OCI-LY7 (cell line): ENCODE results near the gene ARFGAP1. TPM values are rescaled to one million over a fixed set of nuclear protein-coding genes. Genes with fewer than 3 reads are reported as not detected.

ENCODE experiments used
- BruUV-seq: library from RNA; stranded (reverse); fragments of 400-500 nt; replicated peaks from 2 replicates; lab custom pipeline; 2021; lab: Mats Ljungman, UMichigan
- CTCF ChIA-PET: fragments of 300-600 bp; sonication (Branson Sonifier 250); formaldehyde crosslinking; loops from one replicate; lab custom pipeline; 2022; ENCODE audit warnings: antibody characterized with exemption; ENCODE audit not compliant: unreplicated experiment; lab: Charles Lee
- POLR2A ChIA-PET: fragments of 300-600 bp; sonication (Branson Sonifier 250); formaldehyde crosslinking; loops from one replicate; lab custom pipeline; 2022; ENCODE audit warnings: antibody characterized with exemption; lab: Charles Lee
- DNase-seq: peaks from one replicate; pipeline ENCODE4 v3.0.0-alpha.2; 2015; ENCODE audit warnings: low spot score
- H2AFZ ChIP-seq: fragments of 200-600 bp; sonication (generic), shearing (Covaris generic); 2 replicates; pipeline ENCODE4 v1.6.1; 2014; ENCODE audit warnings: mild to moderate bottlenecking, antibody characterized with exemption, low read length, moderate library complexity
- H3K27ac ChIP-seq: fragments of 200-600 bp; sonication (generic); 2 replicates; pipeline ENCODE4 v1.5.1; 2014; ENCODE audit warnings: mixed run types, low read depth, mild to moderate bottlenecking, moderate library complexity, low read length, inconsistent platforms; ENCODE audit not compliant: poor library complexity, severe bottlenecking
- H3K36me3 ChIP-seq: fragments of 200-600 bp; sonication (generic); 2 replicates; pipeline ENCODE4 v1.6.1; 2014; ENCODE audit warnings: mild to moderate bottlenecking, antibody characterized with exemption, low read length, moderate library complexity, mixed read lengths; ENCODE audit not compliant: insufficient read depth
- H3K4me1 ChIP-seq: fragments of 200-600 bp; sonication (generic); 2 replicates; pipeline ENCODE4 v1.5.1; 2014; ENCODE audit warnings: mild to moderate bottlenecking, low read length; ENCODE audit not compliant: insufficient read depth, poor library complexity, severe bottlenecking
- H3K4me2 ChIP-seq: fragments of 200-600 bp; sonication (generic); 2 replicates; pipeline ENCODE4 v1.6.1; 2014; ENCODE audit warnings: mild to moderate bottlenecking, low read length
- H3K4me3 ChIP-seq: fragments of 200-600 bp; sonication (generic); 2 replicates; pipeline ENCODE4 v1.5.1; 2014; ENCODE audit warnings: mild to moderate bottlenecking, low read depth, low read length; ENCODE audit not compliant: poor library complexity, severe bottlenecking
- H3K79me2 ChIP-seq: fragments of 200-600 bp; sonication (generic); 2 replicates; pipeline ENCODE4 v1.6.1; 2016; ENCODE audit warnings: low read depth, mild to moderate bottlenecking, low read length, moderate library complexity, mixed read lengths; ENCODE audit not compliant: insufficient read depth
- H3K9me2 ChIP-seq: fragments of 200-600 bp; sonication (generic); 2 replicates; pipeline ENCODE4 v1.6.1; 2016; ENCODE audit warnings: mild to moderate bottlenecking, low read length, mixed read lengths; ENCODE audit not compliant: insufficient read depth
- H3K9me3 ChIP-seq: fragments of 200-600 bp; sonication (generic); 2 replicates; pipeline ENCODE4 v1.6.1; 2014; ENCODE audit warnings: mild to moderate bottlenecking, mixed run types, low read length, mixed read lengths
- H4K20me1 ChIP-seq: fragments of 200-600 bp; sonication (generic); 2 replicates; pipeline ENCODE4 v1.6.1; 2014; ENCODE audit warnings: mild to moderate bottlenecking, antibody characterized with exemption, low read length, moderate library complexity, mixed read lengths; ENCODE audit not compliant: insufficient read depth
- CTCF ChIP-seq: fragments of 200-600 bp; sonication (generic); conservative IDR thresholded peaks from 2 replicates; pipeline ENCODE4 v1.5.1; 2014; ENCODE audit warnings: mild to moderate bottlenecking, antibody characterized with exemption, low read length, moderate library complexity, mixed read lengths
- EZH2phosphoT487 ChIP-seq: fragments of 200-600 bp; sonication (generic); IDR thresholded peaks from 2 replicates; pipeline ENCODE4 v1.6.1; 2018; ENCODE audit warnings: low read depth, borderline replicate concordance, mild to moderate bottlenecking, mixed run types, antibody characterized with exemption, low read length, moderate library complexity, mixed read lengths
- intact Hi-C: fragments of 100-400 bp; cut with micrococcal nuclease; formaldehyde crosslinking; loops from one replicate; pipeline ENCODE4 v1.10.0; 2022; ENCODE audit not compliant: unreplicated experiment
- total RNA-seq, 2 experiments: library from RNA; depleted of rRNA in 1 of 2; stranded (reverse); fragments of >200 nt in 1 of 2; shearing (Covaris generic) in 1 of 2; gene quantifications; 2 replicates each; pipeline ENCODE4 v1.2.3, GENCODE V29; 2014 to 2022

Gene ARFGAP1
- total RNA-seq, 2 experiments from 2014 or later: 57.9 to 105 TPM

GRCh38 chr20:63254232-63254605, 18.4 kb upstream of the ARFGAP1 start, which contains the start of gene NKAIN4:
Gene NKAIN4, minus strand, starts transcription at chr20:63254463. Its CDS starts 13 bp downstream, at chr20:63254450.
- ChIA-PET POLR2A (no interaction called here), CTCF (no interaction called here)
- BruUV-seq: no TSS peak
- no peak within 1 kb of the TSS for H3K27ac ChIP-seq
- intact Hi-C loops: no loop called here
- H3K4me3 ChIP-seq: no peak within 1 kb of the TSS
- no peak for DNase-seq
- no peaks in the 10 kb centered on the region for H3K9me2 ChIP-seq
- no peaks in the 10 kb centered on the region for H4K20me1 ChIP-seq
- H3K9me3 ChIP-seq: no peaks in the 10 kb centered on the region
- no peaks in the 10 kb centered on the region for H3K4me1 ChIP-seq
- no peaks in the 10 kb centered on the region for H3K36me3 ChIP-seq
- H3K4me2 ChIP-seq: no peak within 1 kb of the TSS
- no peak within 1 kb of the TSS for H2AFZ ChIP-seq
- TF ChIP-seq EZH2phosphoT487 (no peak), CTCF (no peak)
- H3K79me2 ChIP-seq: no peaks in the 10 kb centered on the region

- H3K4me3 ChIP-seq: no peak overlapping the region
- intact Hi-C loops: no loop called here
- H3K27ac ChIP-seq: no peak overlapping the region
- no peaks in the 10 kb centered on the region for H3K4me1 ChIP-seq
- H3K4me2 ChIP-seq: no peak overlapping the region
- BruUV-seq: no TSS peak
- H3K9me3 ChIP-seq: no peaks in the 10 kb centered on the region
- no peaks in the 10 kb centered on the region for H3K9me2 ChIP-seq
- TF ChIP-seq EZH2phosphoT487 (no peak), CTCF (no peak)
- no peaks in the 10 kb centered on the region for H3K79me2 ChIP-seq
- no peak for DNase-seq
- H3K36me3 ChIP-seq: no peaks in the 10 kb centered on the region
- ChIA-PET POLR2A (no interaction called here), CTCF (no interaction called here)
- no peak overlapping the region for H2AFZ ChIP-seq
- H4K20me1 ChIP-seq: no peaks in the 10 kb centered on the region
These were observed 17.8 kb upstream of the ARFGAP1 start for GRCh38 chr20:63254606-63255384.

GRCh38 chr20:63255931-63256704, 16.5 kb upstream of the ARFGAP1 start:
- POLR2A ChIA-PET: no interaction called here
- DNase-seq: no peak
- intact Hi-C loops: no loop called here
- BruUV-seq: no TSS peak
- Histone ChIP-seq H3K27ac (no peak overlapping the region), H3K9me2 (no peaks in the 10 kb centered on the region), H3K4me2 (no peak overlapping the region), H2AFZ (no peak overlapping the region), H3K9me3 (no peaks in the 10 kb centered on the region), H3K4me1 (no peaks in the 10 kb centered on the region), H3K4me3 (no peak overlapping the region), H3K36me3 (no peaks in the 10 kb centered on the region), H4K20me1 (no peaks in the 10 kb centered on the region), H3K79me2 (no peaks in the 10 kb centered on the region)
- no peak for TF ChIP-seq EZH2phosphoT487
- TF ChIP-seq CTCF: no peak
- CTCF ChIA-PET: no interaction called here
